ENCODE data around the gene GCNT4.

The GCNT4 gene

GRCh38 chr5:75050415-75050814, 1.9 kb downstream of the GCNT4 start:
- peak; percentile 26 for DNase-seq

DNA sequence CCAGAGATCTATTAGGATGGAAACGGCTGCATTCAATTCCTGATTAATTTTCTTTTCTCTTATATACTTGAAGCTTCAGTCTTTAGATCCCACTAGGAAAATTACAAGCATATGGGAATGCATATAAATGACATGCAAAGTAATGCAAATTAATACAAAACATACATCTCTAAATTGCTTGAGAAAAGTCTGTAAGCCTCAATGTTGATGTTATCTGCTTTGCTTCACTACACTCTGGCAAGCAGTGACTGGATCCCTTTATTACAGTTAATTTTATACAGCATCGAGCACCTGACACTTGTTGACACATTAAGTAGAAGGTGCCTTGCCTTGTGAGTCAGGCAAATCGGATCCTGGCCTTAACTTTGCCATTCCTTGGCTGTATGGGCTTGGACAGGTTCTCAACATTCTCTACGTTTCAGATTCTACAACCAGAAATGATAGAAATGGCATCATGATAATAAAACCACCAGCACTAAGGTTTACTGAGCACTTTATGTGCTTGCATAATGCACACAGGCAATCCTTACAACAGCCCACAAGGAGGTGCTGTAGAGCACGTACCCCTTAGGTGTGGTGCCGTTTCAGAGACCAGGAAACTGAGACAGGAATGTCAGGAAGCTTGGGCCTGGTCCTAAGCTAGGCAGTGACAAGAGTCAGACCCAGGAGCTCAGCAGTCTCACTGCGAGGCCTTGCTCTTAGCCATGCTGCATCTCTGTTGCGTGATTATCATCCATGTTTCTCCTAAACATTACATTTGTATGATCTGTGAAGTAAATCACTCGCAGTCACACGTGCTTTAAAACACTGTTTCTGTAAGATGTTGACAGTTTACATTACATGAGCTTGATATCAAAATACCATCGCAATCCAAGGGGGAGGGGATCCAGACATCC, 2.7 kb downstream of the GCNT4 start:
- DNase-seq: peak; percentile 74

DNA sequence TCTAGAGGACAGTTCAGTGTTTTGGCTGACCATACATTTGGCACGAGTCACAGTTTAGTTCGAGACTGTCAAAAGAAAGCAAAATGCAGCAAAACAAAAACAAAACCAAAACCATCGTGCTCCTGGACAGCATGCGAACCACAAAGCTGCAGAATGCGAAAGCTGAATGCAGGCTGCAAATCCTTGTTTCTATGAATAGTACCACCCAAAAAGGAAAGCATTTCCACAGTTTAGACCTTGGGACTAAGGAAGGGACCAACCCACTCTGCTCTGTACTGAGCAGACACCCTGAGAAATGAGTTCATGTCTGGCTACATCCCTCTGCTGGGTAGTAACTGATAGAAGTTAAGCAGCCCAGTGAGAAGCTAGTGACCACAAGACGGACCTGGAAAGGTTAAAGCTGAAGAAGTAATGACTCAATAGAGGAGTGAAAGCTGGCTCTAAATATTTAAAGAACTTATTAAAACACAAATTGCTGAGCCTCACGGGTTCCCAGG, 3.9 kb downstream of the GCNT4 start:
- no peak for DNase-seq

- DNase-seq: no peak
These were observed 5.0 kb downstream of the GCNT4 start for GRCh38 chr5:75047356-75047755.

GRCh38 chr5:75046366-75047142, 5.8 kb downstream of the GCNT4 start:
- DNase-seq: no peak

- no peak for DNase-seq
These were observed 7.3 kb downstream of the GCNT4 start for GRCh38 chr5:75045071-75045470.

DNA sequence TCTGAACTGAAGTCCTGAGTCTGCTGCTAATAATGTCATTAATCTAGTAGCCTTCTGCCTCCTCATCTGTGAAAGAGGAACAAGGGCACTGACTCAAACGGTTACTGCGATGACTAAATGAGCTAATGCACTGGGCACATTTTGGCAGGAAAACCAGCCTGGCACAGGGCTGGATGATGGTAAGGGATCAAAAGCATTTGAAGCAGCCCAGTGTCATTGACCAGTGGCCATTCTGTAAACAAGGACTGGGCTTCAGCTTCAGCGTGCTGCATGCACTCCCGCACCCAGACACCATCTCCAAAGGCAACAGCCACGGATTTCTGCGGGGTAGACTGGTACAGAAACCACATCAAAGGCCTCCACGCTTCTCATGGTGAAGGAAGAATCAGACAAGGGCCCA, 8.0 kb downstream of the GCNT4 start:
- DNase-seq: no peak

DNA sequence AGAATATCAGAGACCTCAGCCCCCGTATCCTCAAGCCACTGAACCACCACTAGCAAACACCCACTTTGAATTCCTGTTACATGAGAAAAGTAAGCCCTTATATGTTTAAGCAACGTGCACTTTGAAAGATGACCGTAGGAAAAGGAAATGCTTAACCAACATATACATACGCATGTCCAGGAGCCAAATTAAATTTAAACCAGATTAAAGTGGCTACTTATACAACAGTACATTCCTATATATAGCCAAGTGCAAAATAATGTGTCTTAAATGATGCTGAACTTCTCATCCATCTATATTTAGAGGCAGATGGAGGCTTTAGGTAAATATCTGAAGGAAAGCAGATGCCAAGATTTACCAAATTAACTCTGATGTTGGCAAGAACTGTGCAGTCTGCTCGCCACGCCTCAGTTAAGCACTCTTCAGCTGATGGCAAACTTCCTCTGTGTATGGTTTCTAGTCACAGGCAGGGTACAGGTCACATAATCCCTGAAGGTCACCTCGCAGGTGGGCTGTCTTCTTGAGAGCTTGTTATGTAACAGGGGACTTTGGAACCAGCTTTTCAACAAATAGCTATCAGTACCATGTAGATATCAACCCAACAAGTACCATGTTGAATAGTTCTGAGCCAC, 8.6 kb downstream of the GCNT4 start:
- no peak for DNase-seq

GRCh38 chr5:75042522-75042921, 9.8 kb downstream of the GCNT4 start:
- no peak for DNase-seq

GRCh38 chr5:75040973-75041372, 11.4 kb downstream of the GCNT4 start:
- DNase-seq: no peak

DNA sequence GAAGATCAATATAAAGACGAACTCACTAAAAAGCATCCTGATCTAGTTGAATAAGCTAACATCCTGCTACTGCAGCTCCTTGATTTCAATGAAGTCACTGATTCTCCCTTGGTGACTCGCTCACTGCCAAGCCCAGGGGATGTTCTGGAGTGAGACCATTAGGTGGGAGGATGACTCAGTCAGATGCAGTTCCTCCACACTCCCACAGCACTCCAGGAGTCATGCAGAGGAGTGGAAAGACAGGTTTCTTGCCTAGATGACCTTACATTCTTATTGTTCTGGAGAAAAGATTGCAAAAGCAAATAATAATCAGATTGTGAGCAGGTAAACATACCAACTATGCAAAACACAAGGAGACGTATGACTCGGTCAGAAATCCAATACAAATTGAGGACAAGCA, 15.3 kb downstream of the GCNT4 start:
- no peak for DNase-seq

DNA sequence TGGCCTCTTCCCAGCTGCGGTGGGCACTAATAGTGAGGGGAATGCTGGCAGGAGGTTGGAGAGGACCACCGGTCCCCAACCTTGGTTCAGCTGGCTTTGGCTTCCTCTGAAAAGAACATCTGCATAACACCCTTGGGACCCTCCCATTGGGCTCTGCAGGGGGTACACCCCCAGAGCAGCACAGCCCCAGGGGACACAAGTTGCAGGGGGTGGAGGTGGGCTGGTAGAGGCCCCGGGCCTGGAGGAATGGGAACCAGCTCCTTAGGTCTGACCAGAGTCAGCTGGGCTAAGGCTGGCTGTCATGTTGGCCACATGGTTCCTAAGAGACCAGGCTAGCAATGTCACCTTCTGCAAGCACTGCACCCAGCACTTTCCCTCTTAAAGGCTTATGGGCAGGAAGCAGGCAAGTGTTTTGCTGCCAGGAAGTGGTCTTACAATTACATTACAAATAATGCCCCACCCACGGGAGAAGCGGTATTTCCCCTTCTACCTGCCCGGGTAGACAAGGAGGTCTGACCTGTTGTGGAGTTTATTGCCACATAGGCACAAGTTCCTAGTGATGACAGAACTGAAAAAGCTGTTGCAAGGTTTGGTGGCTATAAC, 18.1 kb downstream of the GCNT4 start:
- peak; percentile 63 for DNase-seq

DNA sequence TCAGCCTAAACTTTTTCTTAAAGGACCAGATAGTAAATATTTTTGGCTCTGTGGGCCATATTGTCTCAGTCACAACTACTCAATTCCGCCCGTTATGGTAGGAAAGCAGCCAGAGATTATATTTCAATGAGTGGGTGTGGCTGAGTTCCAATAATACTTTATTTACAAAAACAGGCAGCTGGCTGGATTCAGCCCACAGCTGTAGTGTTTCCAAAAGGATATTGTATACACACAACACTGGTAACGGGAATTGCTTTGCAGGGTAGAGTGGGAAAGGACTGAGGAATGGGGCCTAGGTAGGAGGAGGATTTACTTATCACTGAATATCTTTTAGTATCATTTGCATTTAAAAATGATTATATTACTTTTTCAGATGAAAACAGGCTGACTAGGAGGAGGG, 21.0 kb downstream of the GCNT4 start:
- no peak for DNase-seq

DNA sequence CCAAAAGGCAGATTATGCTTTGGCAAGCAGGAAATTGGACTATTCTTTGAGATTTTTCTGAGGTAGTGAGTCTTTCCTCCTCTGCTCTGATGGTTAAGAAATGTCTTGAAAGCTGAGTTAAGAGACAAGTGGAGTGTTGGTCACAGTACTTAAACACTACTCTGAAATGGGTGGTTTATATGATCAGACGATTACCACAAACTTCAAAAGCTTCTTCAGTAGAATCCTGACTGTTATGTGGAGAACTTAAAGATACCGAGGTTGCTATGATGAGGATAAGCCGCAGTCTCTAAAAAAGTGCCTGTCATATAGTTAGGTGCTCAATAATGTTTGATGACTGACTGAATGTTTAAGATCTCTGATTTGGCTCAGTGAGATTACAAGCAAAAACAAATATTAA, 24.3 kb downstream of the GCNT4 start:
- no peak for DNase-seq

DNA sequence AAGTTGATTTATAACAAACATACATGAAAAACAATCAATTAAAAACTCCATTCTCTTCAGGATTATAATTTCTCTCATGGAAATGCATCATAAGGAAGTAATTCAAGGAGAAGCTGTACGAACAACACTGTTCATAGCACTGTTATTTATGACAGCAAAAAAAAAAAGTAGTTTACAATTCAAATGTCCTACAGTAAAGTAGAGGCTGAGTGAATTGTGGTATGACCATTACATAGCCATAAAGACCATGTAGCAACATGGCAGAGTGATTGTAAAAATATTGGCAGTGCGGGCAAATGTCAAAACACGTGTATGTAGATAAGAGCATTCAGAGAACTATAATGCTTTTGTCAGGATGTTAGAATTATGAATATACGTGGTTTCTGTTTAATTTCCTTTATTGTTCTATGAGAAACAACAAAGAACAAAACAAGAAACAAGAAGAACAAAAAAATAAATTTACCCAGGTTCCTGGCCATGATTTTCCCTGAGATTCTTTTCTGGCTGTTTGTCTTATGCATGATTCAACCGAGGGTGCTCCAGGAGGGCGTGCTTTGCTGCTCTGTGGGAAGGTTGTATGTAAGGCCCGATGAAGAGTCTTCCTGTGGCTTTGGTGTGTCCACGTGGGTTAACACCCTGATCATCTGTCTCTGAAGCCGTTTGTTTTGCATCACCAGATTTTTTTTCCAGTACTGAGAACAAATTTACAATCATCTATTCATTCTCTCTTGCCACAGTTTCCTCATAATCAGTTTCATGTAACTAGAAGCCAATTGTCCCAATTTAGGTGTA, 28.8 kb downstream of the GCNT4 start:
- peak; percentile 48 for DNase-seq

DNA sequence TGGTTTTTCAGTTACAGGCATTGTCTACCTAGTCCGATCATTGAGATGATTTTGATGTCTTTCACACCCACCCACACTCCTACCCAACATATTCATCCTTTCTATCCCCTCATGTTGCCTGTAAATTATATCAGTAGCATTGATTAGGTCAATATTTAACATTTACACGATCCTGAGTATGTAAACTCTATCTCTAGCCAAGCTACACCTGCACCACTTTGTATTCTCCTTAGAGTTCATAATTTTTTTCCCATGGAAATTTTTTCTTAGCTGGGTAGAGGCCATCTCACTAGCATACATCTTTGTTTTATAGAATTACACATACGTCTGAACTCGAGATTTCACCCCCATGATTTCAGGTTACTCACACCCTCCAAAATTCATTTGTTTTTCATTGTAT, 30.6 kb downstream of the GCNT4 start:
- no peak for DNase-seq

- DNase-seq: no peak
These were observed 31.1 kb downstream of the GCNT4 start for GRCh38 chr5:75021219-75021618.

GRCh38 chr5:75020016-75020656, 32.2 kb downstream of the GCNT4 start:
- DNase-seq: no peak

DNA sequence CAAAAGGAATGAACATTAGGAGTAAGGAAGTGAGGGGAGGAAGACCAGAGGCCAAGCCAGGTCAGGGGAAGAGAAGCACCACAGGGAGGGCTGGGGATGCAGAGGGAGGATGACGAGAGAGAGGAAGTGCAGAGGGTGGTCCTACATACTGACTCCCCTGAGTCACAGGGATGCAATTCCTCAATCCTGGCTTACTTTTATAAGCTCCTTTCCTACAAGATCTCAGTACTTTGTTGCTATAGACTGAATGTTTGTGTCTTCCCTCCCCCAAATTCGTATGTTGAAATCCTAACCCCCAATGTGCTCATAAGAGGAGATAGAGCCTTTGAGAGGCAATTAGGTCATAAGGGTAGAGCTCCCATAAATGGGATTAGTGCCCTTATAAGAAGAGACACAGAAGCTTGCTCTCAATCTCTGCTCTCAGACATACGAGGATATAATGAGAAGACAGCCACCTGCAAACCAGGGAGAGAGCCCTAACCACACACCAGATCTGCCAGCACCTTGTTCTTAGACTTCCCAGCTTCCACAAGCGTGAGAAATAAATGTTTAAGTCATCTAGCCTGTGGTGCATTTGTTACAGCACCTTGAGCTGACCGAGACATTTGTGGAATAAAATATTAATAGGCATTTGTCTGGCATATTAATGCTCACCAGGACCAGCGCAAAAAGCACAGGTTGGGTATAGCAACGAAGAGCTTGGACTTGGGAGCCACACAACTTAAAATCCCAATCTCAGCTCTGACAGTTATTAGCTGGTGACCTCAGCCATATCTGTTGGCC, 33.4 kb downstream of the GCNT4 start:
- no peak for DNase-seq

GRCh38 chr5:75017971-75018370, 34.4 kb downstream of the GCNT4 start:
- no peak for DNase-seq

DNA sequence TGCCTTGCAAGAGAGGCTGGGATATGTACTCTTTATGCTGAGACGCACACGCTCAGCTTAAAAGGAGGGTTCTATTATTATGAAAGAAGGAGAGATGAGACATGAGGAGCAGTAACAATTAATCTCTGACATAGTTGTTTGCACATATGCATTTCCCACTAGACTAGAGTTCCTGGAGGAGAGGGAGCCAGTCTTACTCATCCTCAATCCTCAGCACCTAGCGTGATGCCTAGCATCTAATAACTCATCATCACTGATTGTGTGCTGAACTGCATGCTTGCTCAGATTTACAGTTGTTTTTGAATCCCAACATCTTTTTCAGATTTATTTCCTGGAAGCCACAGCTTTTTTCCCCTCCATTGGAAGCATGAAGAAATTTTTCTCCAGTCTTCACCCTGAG, 35.5 kb downstream of the GCNT4 start:
- DNase-seq: no peak
